SK-N-SH treated with all-trans-retinoic acid at 6 μM for 48 hours (cell line): ENCODE measurements around the gene TMPRSS11E.

Experiments
- ATAC-seq: fragments of 200-7000 bp; cut with Tn5 transposase; 3 replicates; pipeline ENCODE4 v1.9.1; 2020; ENCODE audit warnings: mild to moderate bottlenecking, moderate library complexity
- BACH2 ChIP-seq: fragments of 250-450 bp; sonication (Bioruptor Pico); IDR thresholded peaks from 2 replicates; pipeline ENCODE4 v1.9.0; 2021; ENCODE audit warnings: mild to moderate bottlenecking, borderline replicate concordance
- CSDC2 ChIP-seq: fragments of 250-450 bp; sonication (Bioruptor Pico); IDR thresholded peaks from 2 replicates; pipeline ENCODE4 v1.5.0; 2020; ENCODE audit warnings: mild to moderate bottlenecking, moderate library complexity
- ESRRG ChIP-seq: fragments of 250-450 bp; sonication (Bioruptor Pico); IDR thresholded peaks from 2 replicates; pipeline ENCODE4 v1.6.1; 2021; ENCODE audit warnings: mild to moderate bottlenecking
- ISL1 ChIP-seq: fragments of 250-450 bp; sonication (Bioruptor Pico); IDR thresholded peaks from 2 replicates; pipeline ENCODE4 v2.1.2; 2022; ENCODE audit warnings: mild to moderate bottlenecking, moderate library complexity
- PATZ1 ChIP-seq: fragments of 250-450 bp; sonication (Bioruptor Pico); IDR thresholded peaks from 2 replicates; pipeline ENCODE4 v1.8.0; 2020; ENCODE audit warnings: mild to moderate bottlenecking, moderate library complexity, borderline replicate concordance
- PPARA ChIP-seq: fragments of 250-450 bp; sonication (Bioruptor Pico); IDR thresholded peaks from 2 replicates; pipeline ENCODE4 v1.5.0; 2020; ENCODE audit warnings: mild to moderate bottlenecking, borderline replicate concordance
- RARB ChIP-seq: fragments of 250-450 bp; sonication (Bioruptor Pico); IDR thresholded peaks from 2 replicates; pipeline ENCODE4 v1.8.0; 2021; ENCODE audit warnings: mild to moderate bottlenecking, moderate library complexity
- SNAI2 ChIP-seq: fragments of 250-450 bp; sonication (Bioruptor Pico); IDR thresholded peaks from 2 replicates; pipeline ENCODE4 v1.5.0; 2020; ENCODE audit warnings: mild to moderate bottlenecking, moderate library complexity
- TCF4 ChIP-seq: fragments of 250-450 bp; sonication (Bioruptor Pico); IDR thresholded peaks from 2 replicates; pipeline ENCODE4 v1.8.0; 2021; ENCODE audit warnings: mild to moderate bottlenecking, moderate library complexity, borderline replicate concordance
- TOX ChIP-seq: fragments of 250-450 bp; sonication (Bioruptor Pico); IDR thresholded peaks from 2 replicates; pipeline ENCODE4 v1.8.0; 2021; ENCODE audit warnings: mild to moderate bottlenecking, moderate library complexity, borderline replicate concordance
- TSHZ2 ChIP-seq: fragments of 250-450 bp; sonication (Bioruptor Pico); IDR thresholded peaks from 2 replicates; pipeline ENCODE4 v1.5.0; 2020; ENCODE audit warnings: mild to moderate bottlenecking, moderate library complexity
- ZC3H10 ChIP-seq: fragments of 250-450 bp; sonication (Bioruptor Pico); IDR thresholded peaks from 2 replicates; pipeline ENCODE4 v1.5.1; 2021; ENCODE audit warnings: mild to moderate bottlenecking, moderate library complexity
- ZFP30 ChIP-seq: fragments of 450-650 bp; formaldehyde crosslinking; IDR thresholded peaks from 2 replicates; pipeline ENCODE4 v1.5.0; 2022; ENCODE audit warnings: mild to moderate bottlenecking, moderate library complexity
- ZNF565 ChIP-seq: fragments of 450-650 bp; formaldehyde crosslinking; conservative IDR thresholded peaks from 2 replicates; pipeline ENCODE4 v1.5.0; 2020; ENCODE audit warnings: low read depth, mild to moderate bottlenecking, moderate library complexity
- TF ChIP-seq, protein P1 (sequence below): fragments of 250-450 bp; sonication (Bioruptor Pico); IDR thresholded peaks from 2 replicates; pipeline ENCODE4 v1.8.0; 2021; ENCODE audit warnings: low read depth, mild to moderate bottlenecking, moderate library complexity, borderline replicate concordance
- TF ChIP-seq, protein P2 (sequence below): fragments of 250-450 bp; sonication (Bioruptor Pico); IDR thresholded peaks from 2 replicates; pipeline ENCODE4 v1.5.1; 2020; ENCODE audit warnings: low read depth, mild to moderate bottlenecking, moderate library complexity

Gene TMPRSS11E

GRCh38 chr4:68451246-68452211 is 4.3 kb downstream of the TMPRSS11E start:
- ATAC-seq = no peak
- TF ChIP-seq PPARA = no peak
- TF ChIP-seq PATZ1 (CRISPR knock-in tag) = no peak
- TF ChIP-seq ESRRG (CRISPR knock-in tag) = no peak
- no peak for TF ChIP-seq TOX (CRISPR knock-in tag)
- TF ChIP-seq RARB (CRISPR knock-in tag) = no peak
- no peak for TF ChIP-seq ZNF565 (CRISPR knock-in tag)
- TF ChIP-seq, protein P1, sequence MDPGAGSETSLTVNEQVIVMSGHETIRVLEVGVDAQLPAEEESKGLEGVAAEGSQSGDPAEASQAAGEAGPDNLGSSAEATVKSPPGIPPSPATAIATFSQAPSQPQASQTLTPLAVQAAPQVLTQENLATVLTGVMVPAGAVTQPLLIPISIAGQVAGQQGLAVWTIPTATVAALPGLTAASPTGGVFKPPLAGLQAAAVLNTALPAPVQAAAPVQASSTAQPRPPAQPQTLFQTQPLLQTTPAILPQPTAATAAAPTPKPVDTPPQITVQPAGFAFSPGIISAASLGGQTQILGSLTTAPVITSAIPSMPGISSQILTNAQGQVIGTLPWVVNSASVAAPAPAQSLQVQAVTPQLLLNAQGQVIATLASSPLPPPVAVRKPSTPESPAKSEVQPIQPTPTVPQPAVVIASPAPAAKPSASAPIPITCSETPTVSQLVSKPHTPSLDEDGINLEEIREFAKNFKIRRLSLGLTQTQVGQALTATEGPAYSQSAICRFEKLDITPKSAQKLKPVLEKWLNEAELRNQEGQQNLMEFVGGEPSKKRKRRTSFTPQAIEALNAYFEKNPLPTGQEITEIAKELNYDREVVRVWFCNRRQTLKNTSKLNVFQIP (CRISPR knock-in tag) = no peak
- TF ChIP-seq CSDC2 = no peak
- TF ChIP-seq ZFP30 (CRISPR knock-in tag) = no peak
- TF ChIP-seq, protein P2, sequence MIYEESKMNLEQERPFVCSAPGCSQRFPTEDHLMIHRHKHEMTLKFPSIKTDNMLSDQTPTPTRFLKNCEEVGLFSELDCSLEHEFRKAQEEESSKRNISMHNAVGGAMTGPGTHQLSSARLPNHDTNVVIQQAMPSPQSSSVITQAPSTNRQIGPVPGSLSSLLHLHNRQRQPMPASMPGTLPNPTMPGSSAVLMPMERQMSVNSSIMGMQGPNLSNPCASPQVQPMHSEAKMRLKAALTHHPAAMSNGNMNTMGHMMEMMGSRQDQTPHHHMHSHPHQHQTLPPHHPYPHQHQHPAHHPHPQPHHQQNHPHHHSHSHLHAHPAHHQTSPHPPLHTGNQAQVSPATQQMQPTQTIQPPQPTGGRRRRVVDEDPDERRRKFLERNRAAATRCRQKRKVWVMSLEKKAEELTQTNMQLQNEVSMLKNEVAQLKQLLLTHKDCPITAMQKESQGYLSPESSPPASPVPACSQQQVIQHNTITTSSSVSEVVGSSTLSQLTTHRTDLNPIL = no peak

DNA sequence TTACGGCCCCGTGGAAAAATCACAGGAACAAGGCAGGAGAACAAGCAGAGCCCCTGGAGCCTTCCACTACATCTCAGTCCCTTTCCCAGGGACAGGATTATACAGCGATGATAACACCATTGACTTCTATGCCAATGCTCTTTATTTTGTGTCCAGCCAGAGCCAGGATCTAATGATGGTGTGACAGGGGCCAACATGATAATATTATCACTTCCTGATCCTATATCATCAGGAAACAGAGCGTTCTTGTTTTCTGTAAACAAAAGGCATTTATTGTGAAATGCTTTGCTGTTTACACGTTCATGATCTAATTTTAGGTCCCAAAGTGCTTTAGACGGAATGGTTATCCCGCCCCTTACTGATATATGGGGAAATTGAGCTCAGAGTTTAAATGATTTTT is 12.8 kb downstream of the TMPRSS11E start:
- no peak for TF ChIP-seq TSHZ2 (CRISPR knock-in tag)
- no peak for TF ChIP-seq PATZ1 (CRISPR knock-in tag)
- TF ChIP-seq ISL1 = no peak
- TF ChIP-seq, protein P1 (CRISPR knock-in tag) = no peak
- no peak for TF ChIP-seq ZC3H10 (CRISPR knock-in tag)
- TF ChIP-seq, protein P2 = no peak
- TF ChIP-seq ZNF565 (CRISPR knock-in tag) = no peak
- no peak for TF ChIP-seq BACH2 (CRISPR knock-in tag)
- no peak for TF ChIP-seq SNAI2 (CRISPR knock-in tag)
- TF ChIP-seq ZFP30 (CRISPR knock-in tag) = no peak
- TF ChIP-seq TCF4 = no peak
- no peak for ATAC-seq
